Left ventricle myocardium inferior (tissue), 1 donor: Measurements from ENCODE around the gene LCAT. TPM values are rescaled to one million over a fixed set of nuclear protein-coding genes. Genes with fewer than 3 reads are reported as not detected.

Source experiments
- DNase-seq: peaks from one replicate; pipeline ENCODE4 v3.0.0-alpha.2; 2020
- H3K27ac ChIP-seq: fragments of 200-600 bp; replicated peaks from 2 replicates; pipeline ENCODE4 v1.8.0; 2021
- H3K27me3 ChIP-seq: fragments of 200-600 bp; 2 replicates; pipeline ENCODE4 v1.8.0; 2021; ENCODE audit warnings: low read depth
- H3K36me3 ChIP-seq: fragments of 200-600 bp; 2 replicates; pipeline ENCODE4 v1.8.0; 2021
- H3K4me1 ChIP-seq: fragments of 200-600 bp; 2 replicates; pipeline ENCODE4 v1.8.0; 2021
- H3K4me3 ChIP-seq: fragments of 200-600 bp; 2 replicates; pipeline ENCODE4 v1.8.0; 2021; ENCODE audit warnings: mild to moderate bottlenecking, moderate library complexity
- H3K9me3 ChIP-seq: fragments of 200-600 bp; replicated peaks from 2 replicates; pipeline ENCODE4 v1.8.0; 2021
- CTCF ChIP-seq: fragments of 200-600 bp; IDR thresholded peaks from 2 replicates; pipeline ENCODE4 v1.8.0; 2021; ENCODE audit warnings: antibody characterized with exemption, mild to moderate bottlenecking, borderline replicate concordance
- intact Hi-C: fragments of 100-400 bp; cut with micrococcal nuclease; formaldehyde crosslinking; loops from one replicate; pipeline ENCODE4 v1.11.0; 2022
- total RNA-seq: library from RNA; stranded (reverse); fragmentation: NEBNext Ultra II Directional; extraction: Animal tissue kit (Norgen Biotek cat#: 25700); gene quantifications from one replicate; pipeline ENCODE4 v1.2.1, GENCODE V29; 2021
- donor health status: DM: no; HTN: yes; CAD: no; lungs with severe emphysema.

The LCAT gene
- total RNA-seq, 1 donor from 2014 or later = 23.2 TPM

- no peak for DNase-seq
- Histone ChIP-seq H3K27ac (peak overlapping the region; percentile 100), H3K4me3 (peak overlapping the region; percentile 96), H3K9me3 (no peaks in the 10 kb centered on the region), H3K4me1 (peaks cover 51% of the 10 kb centered on the region), H3K27me3 (no peaks in the 10 kb centered on the region), H3K36me3 (no peaks in the 10 kb centered on the region)
- intact Hi-C loops = no loop called here
- no peak for TF ChIP-seq CTCF
Measured at GRCh38 chr16:67969254-67970039, 25.5 kb upstream of the LCAT start.

- H3K9me3 ChIP-seq = no peaks in the 10 kb centered on the region
- peak; percentile 90 for DNase-seq
- peak within 1 kb of the TSS; percentile 96 for H3K4me3 ChIP-seq
- no peaks in the 10 kb centered on the region for H3K27me3 ChIP-seq
- peak; percentile 23 for TF ChIP-seq CTCF
- intact Hi-C loops = no loop called here
- H3K36me3 ChIP-seq = no peaks in the 10 kb centered on the region
- H3K27ac ChIP-seq = peak within 1 kb of the TSS; percentile 100
- peaks cover 59% of the 10 kb centered on the region for H3K4me1 ChIP-seq
Measured at GRCh38 chr16:67968400-67969253, 24.7 kb upstream of the LCAT start, which contains the start of gene SLC12A4. Gene SLC12A4, minus strand, starts transcription at chr16:67968637. Its CDS starts 84 bp downstream, at chr16:67968553.

- peak overlapping the region; percentile 100 for H3K27ac ChIP-seq
- H3K9me3 ChIP-seq = no peaks in the 10 kb centered on the region
- peak overlapping the region; percentile 96 for H3K4me3 ChIP-seq
- DNase-seq = peak; percentile 64
- no peaks in the 10 kb centered on the region for H3K27me3 ChIP-seq
- intact Hi-C loops = no loop called here
- H3K36me3 ChIP-seq = peaks cover 4% of the 10 kb centered on the region
- peaks cover 65% of the 10 kb centered on the region for H3K4me1 ChIP-seq
- TF ChIP-seq CTCF = no peak
Measured at GRCh38 chr16:67967958-67968399, 24.1 kb upstream of the LCAT start.

GRCh38 chr16:67967183-67967957 lies 23.4 kb upstream of the LCAT start:
- peak overlapping the region; percentile 96 for H3K4me3 ChIP-seq
- intact Hi-C loops = no loop called here
- no peak for TF ChIP-seq CTCF
- peaks cover 71% of the 10 kb centered on the region for H3K4me1 ChIP-seq
- H3K9me3 ChIP-seq = no peaks in the 10 kb centered on the region
- H3K27me3 ChIP-seq = no peaks in the 10 kb centered on the region
- H3K27ac ChIP-seq = peak overlapping the region; percentile 100
- H3K36me3 ChIP-seq = peaks cover 10% of the 10 kb centered on the region
- DNase-seq = no peak

- peak overlapping the region; percentile 100 for H3K27ac ChIP-seq
- peaks cover 78% of the 10 kb centered on the region for H3K4me1 ChIP-seq
- H3K4me3 ChIP-seq = peak overlapping the region; percentile 96
- intact Hi-C loops = no loop called here
- no peak for TF ChIP-seq CTCF
- H3K9me3 ChIP-seq = no peaks in the 10 kb centered on the region
- no peaks in the 10 kb centered on the region for H3K27me3 ChIP-seq
- DNase-seq = no peak
- H3K36me3 ChIP-seq = peaks cover 17% of the 10 kb centered on the region
Measured at GRCh38 chr16:67966549-67967182, 22.7 kb upstream of the LCAT start.
